ENCODE measurements around the gene BBS1. TPM values are rescaled to one million over a fixed set of nuclear protein-coding genes. Genes with fewer than 3 reads are reported as not detected.

BBS1 gene
- total RNA-seq, 3 donors from 2014 or later: 51.5 to 79.5 (median 63.8) TPM

GRCh38 chr11:66568124-66568916 lies 57.9 kb downstream of the BBS1 start, which contains the start of gene CTSF:
TSS of gene CTSF (minus strand) at chr11:66568606. CDS start at chr11:66568486, 120 bp downstream.
- DNase-seq (ENCODE audit: low spot score in 2 of 2): peak; percentile 68 to 88
- no peaks in the 10 kb centered on the region for H3K27me3 ChIP-seq
- no peaks in the 10 kb centered on the region for H3K9me3 ChIP-seq
- TF ChIP-seq POLR2AphosphoS5 (IDR thresholded peaks at IDR 0.05): peak in 1 of 3 donors; percentile 31
- TF ChIP-seq, protein P1, sequence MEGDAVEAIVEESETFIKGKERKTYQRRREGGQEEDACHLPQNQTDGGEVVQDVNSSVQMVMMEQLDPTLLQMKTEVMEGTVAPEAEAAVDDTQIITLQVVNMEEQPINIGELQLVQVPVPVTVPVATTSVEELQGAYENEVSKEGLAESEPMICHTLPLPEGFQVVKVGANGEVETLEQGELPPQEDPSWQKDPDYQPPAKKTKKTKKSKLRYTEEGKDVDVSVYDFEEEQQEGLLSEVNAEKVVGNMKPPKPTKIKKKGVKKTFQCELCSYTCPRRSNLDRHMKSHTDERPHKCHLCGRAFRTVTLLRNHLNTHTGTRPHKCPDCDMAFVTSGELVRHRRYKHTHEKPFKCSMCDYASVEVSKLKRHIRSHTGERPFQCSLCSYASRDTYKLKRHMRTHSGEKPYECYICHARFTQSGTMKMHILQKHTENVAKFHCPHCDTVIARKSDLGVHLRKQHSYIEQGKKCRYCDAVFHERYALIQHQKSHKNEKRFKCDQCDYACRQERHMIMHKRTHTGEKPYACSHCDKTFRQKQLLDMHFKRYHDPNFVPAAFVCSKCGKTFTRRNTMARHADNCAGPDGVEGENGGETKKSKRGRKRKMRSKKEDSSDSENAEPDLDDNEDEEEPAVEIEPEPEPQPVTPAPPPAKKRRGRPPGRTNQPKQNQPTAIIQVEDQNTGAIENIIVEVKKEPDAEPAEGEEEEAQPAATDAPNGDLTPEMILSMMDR (IDR thresholded peaks at IDR 0.05): no peak
- H3K27ac ChIP-seq: peak within 1 kb of the TSS; percentile 57
- H3K4me3 ChIP-seq: peak within 1 kb of the TSS; percentile 55 to 92 (median 68)
- intact Hi-C loops (cut with DNase I; ENCODE audit: low total_unique reads): no loop called here
- no peaks in the 10 kb centered on the region for H3K4me1 ChIP-seq
- no peaks in the 10 kb centered on the region for H3K36me3 ChIP-seq

GRCh38 chr11:66569076-66569475 lies 58.6 kb downstream of the BBS1 start:
- Histone ChIP-seq H3K9me3 (no peaks in the 10 kb centered on the region), H3K27ac (no peak overlapping the region), H3K4me1 (no peaks in the 10 kb centered on the region), H3K27me3 (no peaks in the 10 kb centered on the region), H3K4me3 (peak overlapping the region in 1 of 3 donors; percentile 68), H3K36me3 (no peaks in the 10 kb centered on the region)
- no peak for TF ChIP-seq POLR2A (IDR thresholded peaks at IDR 0.05)
- no peak for TF ChIP-seq POLR2AphosphoS5 (IDR thresholded peaks at IDR 0.05)
- TF ChIP-seq, protein P1 (IDR thresholded peaks at IDR 0.05): no peak
- intact Hi-C loops (cut with DNase I; ENCODE audit: low total_unique reads): no loop called here
- DNase-seq (ENCODE audit: low spot score in 2 of 2): no peak

GRCh38 chr11:66570079-66570849 lies 59.8 kb downstream of the BBS1 start:
- intact Hi-C loops (cut with DNase I; ENCODE audit: low total_unique reads): loop anchor here (10.0 kb wide), 1 partner anchor 115 kb away; no protein-coding TSS in a partner anchor
- DNase-seq (ENCODE audit: low spot score in 2 of 2): no peak
- no peak for TF ChIP-seq POLR2AphosphoS5 (IDR thresholded peaks at IDR 0.05)
- TF ChIP-seq POLR2A (IDR thresholded peaks at IDR 0.05): no peak
- TF ChIP-seq, protein P1 (IDR thresholded peaks at IDR 0.05): no peak
- H3K4me1 ChIP-seq: no peaks in the 10 kb centered on the region
- H3K36me3 ChIP-seq: no peaks in the 10 kb centered on the region
- H3K27ac ChIP-seq: no peak overlapping the region
- no peaks in the 10 kb centered on the region for H3K27me3 ChIP-seq
- H3K4me3 ChIP-seq: no peak overlapping the region
- H3K9me3 ChIP-seq: no peaks in the 10 kb centered on the region

- Histone ChIP-seq H3K27ac (no peak overlapping the region), H3K4me3 (no peak overlapping the region), H3K9me3 (no peaks in the 10 kb centered on the region), H3K36me3 (no peaks in the 10 kb centered on the region), H3K4me1 (no peaks in the 10 kb centered on the region), H3K27me3 (no peaks in the 10 kb centered on the region)
- intact Hi-C loops (cut with DNase I; ENCODE audit: low total_unique reads): loop anchor here (10.0 kb wide), 1 partner anchor 114 kb away; no protein-coding TSS in a partner anchor
- no peak for TF ChIP-seq POLR2A (IDR thresholded peaks at IDR 0.05)
- TF ChIP-seq, protein P1 (IDR thresholded peaks at IDR 0.05): no peak
- no peak for TF ChIP-seq POLR2AphosphoS5 (IDR thresholded peaks at IDR 0.05)
- no peak for DNase-seq (ENCODE audit: low spot score in 2 of 2)
Measured at GRCh38 chr11:66570850-66571180, 60.4 kb downstream of the BBS1 start.

Measured in breast epithelium (tissue), 4 donors.